ENCODE measurements around the gene SPHK2. TPM values are rescaled to one million over a fixed set of nuclear protein-coding genes. Genes with fewer than 3 reads are reported as not detected.

SPHK2 gene
- polyA plus RNA-seq, 1 of the 3 experiments (the other 2 are of a cell fraction): 14.8 TPM

- Histone ChIP-seq H3K4me2 (no peak within 1 kb of the TSS), H3F3A (replicated peaks; ENCODE audit: insufficient read depth) (no peaks in the 10 kb centered on the region), H3K9me3 (no peaks in the 10 kb centered on the region), H3K9me2 (no peaks in the 10 kb centered on the region), H3K36me3 (replicated peaks in 1 of 2; ENCODE audit: control insufficient read depth in 1 of 2, insufficient read depth in 2 of 2, low read length in 1 of 2) (no peaks in the 10 kb centered on the region), H3K9ac (no peak within 1 kb of the TSS), H3K27ac (ENCODE audit: low read depth in 2 of 2, low read length in 1 of 2) (no peak within 1 kb of the TSS), H3K4me1 (ENCODE audit: control insufficient read depth in 1 of 2, insufficient read depth in 2 of 2, low read depth in 1 of 2, low read length in 1 of 2) (no peaks in the 10 kb centered on the region), H2AFZ (ENCODE audit: low read depth) (no peak within 1 kb of the TSS), H3K27me3 (ENCODE audit: insufficient read depth) (no peaks in the 10 kb centered on the region), H3K79me2 (ENCODE audit: insufficient read depth) (no peaks in the 10 kb centered on the region), H3K4me3 (ENCODE audit: low read depth in 2 of 2, low read length in 1 of 2) (no peak within 1 kb of the TSS), H4K20me1 (ENCODE audit: insufficient read depth) (no peaks in the 10 kb centered on the region)
- POLR2A ChIA-PET: interaction anchor here (0.6 to 2.4 kb wide), 2 partner anchors 12 to 13 kb away, joined by 3 to 17 read pairs; partner anchors contain the start of genes RPL18 and SPHK2
- TF ChIP-seq YY1 (IDR thresholded peaks at IDR 0.05; ENCODE audit: low read depth) (no peak), RFX5 (IDR thresholded peaks at IDR 0.05; ENCODE audit: low read length) (no peak), JUND (IDR thresholded peaks at IDR 0.05) (no peak), MXI1 (IDR thresholded peaks at IDR 0.05; ENCODE audit: low read depth, low read length) (no peak), TAF1 (IDR thresholded peaks at IDR 0.05; ENCODE audit: borderline replicate concordance, low read depth, low read length) (no peak), FOXM1 (IDR thresholded peaks at IDR 0.05; ENCODE audit: low read depth) (no peak)
- CTCF ChIA-PET: interaction anchor here (0.8 to 8.0 kb wide), 4 partner anchors 17 to 117 kb away, joined by 3 to 72 read pairs (median 12); no protein-coding TSS in a partner anchor
- 70% methylated on average over 8 of the region's 39 CpGs for WGBS (ENCODE audit: low lambda C conversion rate)
- DNase-seq: no peak
Observed at GRCh38 chr19:48606463-48607358, 12.6 kb upstream of the SPHK2 start, which contains the start of gene SPACA4. Gene SPACA4 (plus strand): TSS chr19:48606742. CDS start chr19:48606979, 237 bp downstream.

GRCh38 chr19:48607359-48607755, 11.9 kb upstream of the SPHK2 start:
- Histone ChIP-seq H2AFZ (ENCODE audit: low read depth) (no peak overlapping the region), H3F3A (replicated peaks; ENCODE audit: insufficient read depth) (no peaks in the 10 kb centered on the region), H4K20me1 (ENCODE audit: insufficient read depth) (no peaks in the 10 kb centered on the region), H3K9me2 (no peaks in the 10 kb centered on the region), H3K9ac (no peak overlapping the region), H3K27ac (ENCODE audit: low read depth in 2 of 2, low read length in 1 of 2) (no peak overlapping the region), H3K4me3 (ENCODE audit: low read depth in 2 of 2, low read length in 1 of 2) (no peak overlapping the region), H3K4me1 (ENCODE audit: control insufficient read depth in 1 of 2, insufficient read depth in 2 of 2, low read depth in 1 of 2, low read length in 1 of 2) (no peaks in the 10 kb centered on the region), H3K4me2 (no peak overlapping the region), H3K36me3 (replicated peaks in 1 of 2; ENCODE audit: control insufficient read depth in 1 of 2, insufficient read depth in 2 of 2, low read length in 1 of 2) (no peaks in the 10 kb centered on the region), H3K9me3 (no peaks in the 10 kb centered on the region), H3K27me3 (ENCODE audit: insufficient read depth) (no peaks in the 10 kb centered on the region), H3K79me2 (ENCODE audit: insufficient read depth) (no peaks in the 10 kb centered on the region)
- CTCF ChIA-PET: interaction anchor here (1.8 to 8.0 kb wide), 6 partner anchors 10 to 129 kb away, joined by 5 to 72 read pairs (median 14); partner anchors contain the start of genes RPL18 and SPHK2
- POLR2A ChIA-PET: interaction anchor here (1.9 to 2.4 kb wide), 2 partner anchors 10 to 12 kb away, joined by 10 to 17 read pairs; partner anchors contain the start of genes RPL18 and SPHK2
- DNase-seq: no peak
- WGBS (ENCODE audit: low lambda C conversion rate): 93% methylated on average over 7 of the region's 7 CpGs
- TF ChIP-seq CHD2 (IDR thresholded peaks at IDR 0.05; ENCODE audit: low read length, partially characterized antibody) (no peak), EP300 (IDR thresholded peaks at IDR 0.05; ENCODE audit: borderline replicate concordance in 1 of 2, low read depth in 1 of 2, low read length in 1 of 2) (no peak), JUND (IDR thresholded peaks at IDR 0.05) (no peak), USF2 (IDR thresholded peaks at IDR 0.05; ENCODE audit: borderline replicate concordance, low read depth, low read length) (no peak), RCOR1 (IDR thresholded peaks at IDR 0.05; ENCODE audit: low read length) (no peak), GABPA (IDR thresholded peaks at IDR 0.05; ENCODE audit: low read depth) (no peak), MAX (IDR thresholded peaks at IDR 0.05; ENCODE audit: low read depth) (no peak)

Data from SK-N-SH (cell line).